Keratinocyte (primary cell): ENCODE data around the gene BCAP31.
"Not testable (repeated sequence)": the region's sequence is repeated elsewhere in the genome, so short reads cannot be mapped to it uniquely, and the experiment has no call there.

Experiments
- CTCF ChIP-seq, 3 experiments: IDR thresholded peaks in 1 of 3; conservative IDR thresholded peaks in 1 of 3; optimal IDR thresholded peaks in 1 of 3; 2 replicates in 2 of 3; 3 replicates in 1 of 3; pipeline versions ENCODE3 to v1.5.1; 2011; ENCODE audit warnings: low read length in 3 of 3, mild to moderate bottlenecking in 3 of 3, moderate library complexity in 2 of 3, control low read depth in 1 of 3, inconsistent platforms in 1 of 3; ENCODE audit not compliant: insufficient read depth in 2 of 3; ENCODE audit errors: extremely low read depth in 1 of 3
- EZH2 ChIP-seq: IDR thresholded peaks from one replicate; pipeline ENCODE4 v1.6.1; 2012; ENCODE audit warnings: inconsistent platforms, mild to moderate bottlenecking, low read length, moderate library complexity

GRCh38 chrX:153696538-153696937 lies 27.6 kb downstream of the BCAP31 start:
- not testable (repeated sequence) for TF ChIP-seq EZH2; CTCF (optimal IDR thresholded peaks at IDR 0.05 in 1 of 3, IDR thresholded peaks at IDR 0.05 in 1 of 3, conservative IDR thresholded peaks at IDR 0.05 in 1 of 3; ENCODE audit: extremely low read depth in 1 of 3, insufficient read depth in 2 of 3, low read length in 3 of 3)
